NB4 (cell line): Measurements from ENCODE around the gene MTERF1.
"Not testable (repeated sequence)": the region's sequence is repeated elsewhere in the genome, so short reads cannot be mapped to it uniquely, and the experiment has no call there.

ENCODE experiments used
- CTCF ChIP-seq: IDR thresholded peaks from one replicate; pipeline ENCODE4 v1.5.1; 2012; ENCODE audit warnings: low read depth, low read length
- POLR2A ChIP-seq: IDR thresholded peaks from 2 replicates; pipeline ENCODE4 v1.6.1; 2011; ENCODE audit warnings: mild to moderate bottlenecking; ENCODE audit not compliant: insufficient read length; ENCODE audit errors: extremely low read depth

DNA sequence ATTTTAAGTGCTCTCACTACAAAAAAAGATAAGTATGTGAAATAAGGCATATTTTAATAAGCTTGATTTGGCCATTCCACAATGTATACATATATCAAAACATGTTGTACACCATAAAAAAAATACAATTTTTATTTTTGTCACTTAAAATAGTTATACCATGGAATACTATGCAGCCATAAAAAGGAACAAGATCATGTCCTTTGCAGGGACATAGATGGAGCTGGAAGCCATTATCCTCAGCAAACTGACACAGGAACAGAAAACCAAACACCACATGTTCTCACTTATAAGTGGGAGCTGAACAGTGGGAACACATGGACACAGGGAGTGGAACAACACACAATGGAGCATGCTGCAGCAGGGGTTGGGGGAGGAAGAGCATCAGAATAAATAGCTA is 15.9 kb downstream of the MTERF1 start:
- TF ChIP-seq POLR2A, CTCF: not testable (repeated sequence)
